Suprapubic skin (tissue), 3 donors: ENCODE data around the gene GLIS1.

Experiments
- CTCF ChIP-seq, 2 donors: fragments of 200-600 bp in 1 of 2; fragments of 450-650 bp in 1 of 2; sonication (generic) in 1 of 2; IDR thresholded peaks; one replicate each; pipeline ENCODE4 v1.5.1; 2016 to 2019; ENCODE audit warnings: antibody characterized with exemption in 2 of 2, mild to moderate bottlenecking in 1 of 2, moderate library complexity in 1 of 2
- POLR2AphosphoS5 ChIP-seq, 3 donors: sonication (generic); formaldehyde crosslinking; IDR thresholded peaks; one replicate each; pipeline ENCODE4 v1.6.1; 2017; ENCODE audit warnings: antibody characterized with exemption in 3 of 3

- TF ChIP-seq CTCF (IDR thresholded peaks at IDR 0.05) (no peak), POLR2AphosphoS5 (IDR thresholded peaks at IDR 0.05) (no peak)
These were observed 75.2 kb downstream of the GLIS1 start for GRCh38 chr1:53663529-53664300.
